Measurements from ENCODE around the gene PLEKHG4B. TPM values are rescaled to one million over a fixed set of nuclear protein-coding genes. Genes with fewer than 3 reads are reported as not detected.
A peak's percentile ranks its signal among the peaks of the same experiment; 100 is the strongest.

The PLEKHG4B gene
- total and polyA plus RNA-seq, 8 donors, result 0.21 to 0.75 (median 0.38) TPM

GRCh38 chr5:167982-168660, 76.2 kb downstream of the PLEKHG4B start:
- Histone ChIP-seq H3K4me1 (no peaks in the 10 kb centered on the region), H3K9me3 (no peaks in the 10 kb centered on the region), H3K27ac (no peak overlapping the region), H3K36me3 (no peaks in the 10 kb centered on the region), H3K4me3 (no peak overlapping the region), H3K27me3 (no peaks in the 10 kb centered on the region)
- WGBS, 2 donors, result 62 to 73% methylated on average over 18 of the region's 18 CpGs
- intact Hi-C loops (cut with DNase I), result no loop called here
- TF ChIP-seq, protein P1, sequence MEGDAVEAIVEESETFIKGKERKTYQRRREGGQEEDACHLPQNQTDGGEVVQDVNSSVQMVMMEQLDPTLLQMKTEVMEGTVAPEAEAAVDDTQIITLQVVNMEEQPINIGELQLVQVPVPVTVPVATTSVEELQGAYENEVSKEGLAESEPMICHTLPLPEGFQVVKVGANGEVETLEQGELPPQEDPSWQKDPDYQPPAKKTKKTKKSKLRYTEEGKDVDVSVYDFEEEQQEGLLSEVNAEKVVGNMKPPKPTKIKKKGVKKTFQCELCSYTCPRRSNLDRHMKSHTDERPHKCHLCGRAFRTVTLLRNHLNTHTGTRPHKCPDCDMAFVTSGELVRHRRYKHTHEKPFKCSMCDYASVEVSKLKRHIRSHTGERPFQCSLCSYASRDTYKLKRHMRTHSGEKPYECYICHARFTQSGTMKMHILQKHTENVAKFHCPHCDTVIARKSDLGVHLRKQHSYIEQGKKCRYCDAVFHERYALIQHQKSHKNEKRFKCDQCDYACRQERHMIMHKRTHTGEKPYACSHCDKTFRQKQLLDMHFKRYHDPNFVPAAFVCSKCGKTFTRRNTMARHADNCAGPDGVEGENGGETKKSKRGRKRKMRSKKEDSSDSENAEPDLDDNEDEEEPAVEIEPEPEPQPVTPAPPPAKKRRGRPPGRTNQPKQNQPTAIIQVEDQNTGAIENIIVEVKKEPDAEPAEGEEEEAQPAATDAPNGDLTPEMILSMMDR (IDR thresholded peaks at IDR 0.05), result no peak
- peak in 2 of 6 donors; percentile 35 to 56 for DNase-seq
- FAIRE-seq, result no peak
- ATAC-seq, result no peak

GRCh38 chr5:169071-169727, 77.2 kb downstream of the PLEKHG4B start:
- no peaks in the 10 kb centered on the region for H3K4me1 ChIP-seq
- no peak overlapping the region for H3K4me3 ChIP-seq
- 67 to 83% methylated on average over 32 of the region's 32 CpGs for WGBS, 2 donors
- TF ChIP-seq, protein P1 (IDR thresholded peaks at IDR 0.05), result no peak
- DNase-seq, result peak in 3 of 6 donors; percentile 48 to 75 (median 64)
- intact Hi-C loops (cut with DNase I), result no loop called here
- peak in 1 of 4 donors; percentile 22 for ATAC-seq
- no peak overlapping the region for H3K27ac ChIP-seq
- H3K27me3 ChIP-seq, result no peaks in the 10 kb centered on the region
- no peaks in the 10 kb centered on the region for H3K9me3 ChIP-seq
- FAIRE-seq, result no peak
- H3K36me3 ChIP-seq, result no peaks in the 10 kb centered on the region

DNA sequence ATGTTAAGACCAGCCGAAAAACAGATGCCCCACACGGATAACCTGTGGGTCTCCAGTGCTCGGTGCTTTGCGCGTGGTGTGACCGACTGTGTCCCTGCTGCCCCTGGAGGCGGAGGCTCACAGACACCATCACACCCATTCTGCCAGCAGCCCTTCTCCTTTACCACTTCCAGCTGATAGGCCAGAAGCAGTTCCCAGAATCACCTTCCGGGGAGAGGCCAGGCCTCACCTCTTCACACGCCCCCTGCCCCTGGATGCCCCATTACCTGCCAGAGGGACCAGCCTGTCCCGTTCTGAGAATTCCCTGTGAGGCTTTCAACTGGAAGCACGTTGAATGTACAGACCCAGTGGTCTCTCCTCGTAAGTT, 77.7 kb downstream of the PLEKHG4B start:
- H3K9me3 ChIP-seq, result no peaks in the 10 kb centered on the region
- FAIRE-seq, result no peak

DNA sequence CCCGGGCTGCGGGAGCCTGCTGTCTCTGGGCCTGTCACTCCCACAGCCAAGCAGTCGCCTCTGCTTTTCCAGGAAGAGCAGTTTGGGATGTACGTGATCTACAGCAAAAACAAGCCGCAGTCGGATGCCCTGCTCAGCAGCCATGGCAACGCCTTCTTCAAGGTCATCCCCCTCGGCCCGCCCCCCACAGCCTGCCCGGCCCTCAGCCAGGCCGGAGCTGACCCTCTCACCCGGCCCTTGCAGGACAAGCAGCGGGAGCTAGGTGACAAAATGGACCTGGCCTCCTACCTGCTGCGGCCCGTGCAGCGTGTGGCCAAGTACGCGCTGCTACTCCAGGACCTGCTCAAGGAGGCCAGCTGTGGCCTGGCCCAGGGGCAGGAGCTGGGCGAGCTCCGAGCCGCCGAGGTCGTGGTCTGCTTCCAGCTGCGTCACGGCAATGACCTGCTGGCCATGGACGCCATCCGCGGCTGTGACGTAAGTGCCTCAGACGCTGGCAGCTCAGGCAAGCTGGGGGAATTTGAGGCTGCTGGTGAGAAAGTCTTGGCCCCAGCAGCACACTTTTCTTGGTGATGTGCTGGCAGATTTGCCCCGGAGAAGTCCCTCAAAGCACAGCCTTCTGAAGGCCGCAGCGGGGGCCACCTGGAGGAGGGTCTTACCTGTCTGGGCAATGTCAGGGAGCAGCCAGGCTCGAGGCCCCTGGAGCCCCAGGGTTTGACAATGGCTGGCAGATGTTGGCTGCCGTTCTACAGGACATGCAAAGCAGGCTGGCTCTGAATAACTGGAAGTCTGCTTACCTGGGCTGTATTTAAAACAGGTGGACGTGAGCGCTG, 79.2 kb downstream of the PLEKHG4B start:
- TF ChIP-seq, protein P1 (IDR thresholded peaks at IDR 0.05), result no peak
- no peak for ATAC-seq
- Histone ChIP-seq H3K27me3 (no peaks in the 10 kb centered on the region), H3K9me3 (no peaks in the 10 kb centered on the region), H3K36me3 (no peaks in the 10 kb centered on the region), H3K27ac (no peak overlapping the region), H3K4me1 (no peaks in the 10 kb centered on the region), H3K4me3 (no peak overlapping the region)
- intact Hi-C loops (cut with DNase I), result no loop called here
- DNase-seq, result peak in 2 of 6 donors; percentile 49 to 60
- no peak for FAIRE-seq
- 70 to 73% methylated on average over 37 of the region's 37 CpGs for WGBS, 2 donors

More for the DNA sequence above, 77.7 kb downstream of the PLEKHG4B start:
- intact Hi-C loops (cut with DNase I), result no loop called here
- Histone ChIP-seq H3K4me1 (no peaks in the 10 kb centered on the region), H3K27me3 (no peaks in the 10 kb centered on the region), H3K27ac (no peak overlapping the region), H3K36me3 (no peaks in the 10 kb centered on the region), H3K4me3 (no peak overlapping the region)
- ATAC-seq (no peak), DNase-seq (peak in 1 of 6 donors; percentile 28)
- TF ChIP-seq, protein P1 (IDR thresholded peaks at IDR 0.05), result no peak
- WGBS, 2 donors, result 76 to 77% methylated on average over 12 of the region's 12 CpGs
